ENCODE measurements around the gene FAT3.

Gene FAT3

GRCh38 chr11:92226331-92227229 lies 2.0 kb downstream of the FAT3 start (continued):
- TF ChIP-seq CTCF (tag by site-specific recombination; IDR thresholded peaks at IDR 0.05) (no peak), ZBTB1 (tag by site-specific recombination; IDR thresholded peaks at IDR 0.05) (no peak), ZNF280D (tag by site-specific recombination; IDR thresholded peaks at IDR 0.05) (no peak), ZNF48 (tag by site-specific recombination; IDR thresholded peaks at IDR 0.05) (no peak), ZNF629 (tag by site-specific recombination; IDR thresholded peaks at IDR 0.05) (no peak), PRDM6 (tag by site-specific recombination; IDR thresholded peaks at IDR 0.05) (no peak), ZBTB11 (tag by site-specific recombination; conservative IDR thresholded peaks at IDR 0.05; ENCODE audit: low read depth) (no peak), ZNF221 (tag by site-specific recombination; IDR thresholded peaks at IDR 0.05; ENCODE audit: borderline replicate concordance) (no peak), SALL2 (tag by site-specific recombination; IDR thresholded peaks at IDR 0.05; ENCODE audit: borderline replicate concordance) (no peak), GFI1B (tag by site-specific recombination; IDR thresholded peaks at IDR 0.05) (no peak), ZNF423 (tag by site-specific recombination; IDR thresholded peaks at IDR 0.05) (peak; percentile 33; the same call in 1 of the 2 replicates), TSHZ1 (tag by site-specific recombination; IDR thresholded peaks at IDR 0.05; ENCODE audit: borderline replicate concordance) (no peak), ZSCAN4 (tag by site-specific recombination; IDR thresholded peaks at IDR 0.05) (no peak), ZNF449 (tag by site-specific recombination; IDR thresholded peaks at IDR 0.05) (0 out of 2 replicates have a peak, but pooled peaks have one; percentile 11), ZNF274 (IDR thresholded peaks at IDR 0.05; ENCODE audit: low read length) (no peak), ZNF274 (tag by site-specific recombination; IDR thresholded peaks at IDR 0.05; ENCODE audit: borderline replicate concordance) (no peak), INSM2 (tag by site-specific recombination; IDR thresholded peaks at IDR 0.05) (no peak)
